Measurements from ENCODE around the gene LDHAL6B. TPM values are rescaled to one million over a fixed set of nuclear protein-coding genes. Genes with fewer than 3 reads are reported as not detected.

LDHAL6B gene
- total and polyA plus RNA-seq, 8 donors: 0.09 to 0.17 (median 0.15) TPM; not detected in 4

DNA sequence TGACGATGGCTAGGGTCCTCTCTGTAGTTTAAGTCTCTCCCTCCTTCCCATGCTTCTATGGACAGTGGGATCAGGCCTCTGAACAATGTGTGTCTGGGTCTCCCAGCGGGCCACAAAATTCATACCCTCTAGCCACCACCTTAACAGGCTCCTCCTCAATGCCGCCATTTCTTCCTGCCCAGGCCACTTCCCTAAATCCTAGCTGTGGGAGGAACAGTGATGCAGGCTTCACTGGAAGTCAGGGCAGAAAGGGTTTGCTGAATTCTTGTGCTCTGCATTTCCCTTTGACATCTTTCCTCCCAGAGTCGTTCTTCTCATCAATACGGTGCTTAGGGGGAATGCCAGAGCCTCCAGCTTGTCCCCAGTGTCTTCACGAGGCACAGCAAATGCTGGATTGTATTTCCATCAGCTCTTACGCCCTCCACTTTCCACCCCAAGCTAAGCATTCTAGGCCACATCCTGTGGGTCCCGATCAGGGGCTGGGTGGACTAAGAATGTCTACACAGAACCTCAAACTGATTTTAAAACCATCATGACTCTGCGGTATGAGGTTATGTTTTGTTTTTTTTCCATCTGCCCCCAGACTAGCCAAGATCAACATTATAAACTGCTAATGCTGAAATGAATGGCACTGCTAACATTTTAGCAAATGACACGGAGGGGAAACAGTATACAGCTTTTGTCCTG is 11.9 kb upstream of the LDHAL6B start:
- no peak overlapping the region for H3K27ac ChIP-seq
- no peak overlapping the region for H3K4me3 ChIP-seq
- no peaks in the 10 kb centered on the region for H3K27me3 ChIP-seq
- intact Hi-C loops (cut with DNase I): no loop called here
- no peaks in the 10 kb centered on the region for H3K9me3 ChIP-seq
- no peaks in the 10 kb centered on the region for H3K4me1 ChIP-seq
- H3K36me3 ChIP-seq: peaks cover 0 to 46% of the 10 kb centered on the region in 2 donors
- no peak for ATAC-seq
- TF ChIP-seq, protein P1, sequence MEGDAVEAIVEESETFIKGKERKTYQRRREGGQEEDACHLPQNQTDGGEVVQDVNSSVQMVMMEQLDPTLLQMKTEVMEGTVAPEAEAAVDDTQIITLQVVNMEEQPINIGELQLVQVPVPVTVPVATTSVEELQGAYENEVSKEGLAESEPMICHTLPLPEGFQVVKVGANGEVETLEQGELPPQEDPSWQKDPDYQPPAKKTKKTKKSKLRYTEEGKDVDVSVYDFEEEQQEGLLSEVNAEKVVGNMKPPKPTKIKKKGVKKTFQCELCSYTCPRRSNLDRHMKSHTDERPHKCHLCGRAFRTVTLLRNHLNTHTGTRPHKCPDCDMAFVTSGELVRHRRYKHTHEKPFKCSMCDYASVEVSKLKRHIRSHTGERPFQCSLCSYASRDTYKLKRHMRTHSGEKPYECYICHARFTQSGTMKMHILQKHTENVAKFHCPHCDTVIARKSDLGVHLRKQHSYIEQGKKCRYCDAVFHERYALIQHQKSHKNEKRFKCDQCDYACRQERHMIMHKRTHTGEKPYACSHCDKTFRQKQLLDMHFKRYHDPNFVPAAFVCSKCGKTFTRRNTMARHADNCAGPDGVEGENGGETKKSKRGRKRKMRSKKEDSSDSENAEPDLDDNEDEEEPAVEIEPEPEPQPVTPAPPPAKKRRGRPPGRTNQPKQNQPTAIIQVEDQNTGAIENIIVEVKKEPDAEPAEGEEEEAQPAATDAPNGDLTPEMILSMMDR (IDR thresholded peaks at IDR 0.05): no peak
- DNase-seq: no peak

DNA sequence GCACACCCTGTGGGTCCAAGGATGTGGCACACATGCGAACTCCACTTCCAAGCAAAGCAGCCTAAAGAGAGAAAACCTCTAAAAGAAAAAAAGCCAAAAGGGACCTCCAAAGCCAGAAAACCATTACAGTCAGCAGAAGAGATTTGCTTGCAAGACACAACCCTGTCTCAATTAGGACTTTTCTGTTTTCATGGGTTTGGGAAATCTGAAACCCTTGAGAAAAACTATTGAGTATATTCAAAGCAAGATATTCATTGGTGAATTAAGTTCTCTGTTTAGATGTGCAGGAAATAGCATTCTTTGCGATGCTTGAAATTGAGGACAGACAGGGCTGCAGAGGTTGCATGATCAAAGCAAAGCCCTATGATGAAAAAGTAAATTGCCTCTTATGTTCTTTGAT is 10.2 kb upstream of the LDHAL6B start:
- Histone ChIP-seq H3K4me3 (no peak overlapping the region), H3K27ac (no peak overlapping the region), H3K4me1 (no peaks in the 10 kb centered on the region), H3K36me3 (peaks cover 0 to 44% of the 10 kb centered on the region in 2 donors), H3K9me3 (no peaks in the 10 kb centered on the region), H3K27me3 (no peaks in the 10 kb centered on the region)
- no peak for ATAC-seq
- no peak for DNase-seq
- intact Hi-C loops (cut with DNase I): no loop called here
- TF ChIP-seq, protein P1 (IDR thresholded peaks at IDR 0.05): no peak

DNA sequence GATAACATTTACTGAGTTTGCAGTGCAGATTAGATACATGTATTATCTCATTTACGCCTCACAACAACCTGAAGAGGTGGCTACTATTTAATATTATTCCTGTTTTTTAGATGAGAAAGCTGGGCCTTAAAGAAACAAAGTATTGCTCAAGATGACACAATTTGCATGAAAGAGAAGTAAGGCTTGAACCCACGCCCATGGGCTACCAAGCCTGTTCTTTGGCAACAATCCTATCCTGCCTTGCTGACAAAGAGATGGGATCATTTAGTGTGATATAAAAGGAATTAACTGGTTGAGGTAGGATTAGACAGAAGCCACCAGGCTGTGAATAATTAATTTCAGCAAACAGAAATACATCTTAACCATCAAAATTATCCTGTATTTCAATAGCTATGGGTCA is 9.2 kb upstream of the LDHAL6B start:
- H3K27me3 ChIP-seq: no peaks in the 10 kb centered on the region
- DNase-seq (no peak), ATAC-seq (no peak)
- H3K9me3 ChIP-seq: no peaks in the 10 kb centered on the region
- intact Hi-C loops (cut with DNase I): no loop called here
- TF ChIP-seq, protein P1 (IDR thresholded peaks at IDR 0.05): no peak
- no peak overlapping the region for H3K27ac ChIP-seq
- H3K36me3 ChIP-seq: peaks cover 0 to 44% of the 10 kb centered on the region in 2 donors
- H3K4me1 ChIP-seq: no peaks in the 10 kb centered on the region
- no peak overlapping the region for H3K4me3 ChIP-seq

DNA sequence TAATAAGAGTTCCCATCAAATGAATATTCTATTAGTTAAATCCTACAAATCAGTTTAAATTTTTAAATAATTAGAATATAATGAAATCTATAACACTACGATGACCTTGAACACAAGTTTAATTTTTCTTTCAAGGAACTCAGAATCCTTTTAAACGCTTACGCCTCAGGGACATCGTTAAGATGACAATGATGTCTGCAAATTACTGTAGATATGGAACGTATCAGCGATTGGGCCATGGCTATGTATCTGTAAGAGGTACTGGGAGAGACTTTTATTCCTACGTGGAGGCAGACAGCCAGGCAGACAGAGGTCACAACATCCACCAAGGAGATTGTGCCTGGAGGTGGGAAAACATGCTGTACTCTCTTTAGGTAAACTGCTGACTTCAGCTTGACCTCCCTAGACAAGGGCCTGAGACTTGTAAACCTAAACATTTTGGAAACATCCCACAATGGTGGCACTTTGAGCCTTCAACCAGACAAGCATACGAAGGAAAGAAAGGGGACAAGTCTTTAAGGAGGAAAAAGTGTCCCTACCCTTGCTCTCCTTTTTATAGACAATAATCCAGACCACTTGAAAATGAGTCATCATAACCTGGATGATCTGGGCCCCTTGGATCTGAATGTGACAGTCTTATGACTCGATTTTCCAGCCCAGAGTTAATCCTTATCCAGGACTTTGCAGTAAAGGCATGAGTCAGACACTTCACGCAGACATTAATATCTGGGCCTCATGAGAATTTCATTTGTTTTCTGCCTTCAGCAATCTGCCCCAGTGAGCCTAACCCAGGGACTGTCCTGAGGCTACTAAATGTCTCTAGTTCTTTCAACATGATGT is 6.8 kb upstream of the LDHAL6B start:
- peak overlapping the region in 1 of 2 donors; percentile 20 for H3K27ac ChIP-seq
- peaks cover 0 to 49% of the 10 kb centered on the region in 2 donors for H3K36me3 ChIP-seq
- TF ChIP-seq, protein P1 (IDR thresholded peaks at IDR 0.05): no peak

DNA sequence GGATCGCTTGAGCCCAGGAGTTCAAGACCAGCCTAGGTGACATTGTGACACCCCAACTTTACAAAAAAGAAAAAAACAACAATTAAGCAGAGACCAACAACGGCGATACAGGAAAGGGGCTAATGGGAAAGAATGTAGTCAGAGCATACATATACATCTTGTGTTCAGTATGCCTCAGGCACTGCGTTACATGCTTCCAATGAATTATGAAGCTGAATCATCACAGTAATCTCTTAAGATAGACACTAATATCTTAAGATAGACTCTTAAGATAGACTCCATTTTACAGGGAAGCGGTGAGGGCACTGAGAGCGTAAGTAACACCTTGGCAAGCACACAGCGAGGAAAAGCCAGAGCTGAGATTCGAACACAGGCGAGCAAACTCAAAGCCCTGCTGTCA is 6.1 kb upstream of the LDHAL6B start:
- Histone ChIP-seq H3K4me1 (no peaks in the 10 kb centered on the region), H3K36me3 (peaks cover 0 to 49% of the 10 kb centered on the region in 2 donors), H3K27me3 (no peaks in the 10 kb centered on the region), H3K9me3 (no peaks in the 10 kb centered on the region), H3K27ac (peak overlapping the region in 1 of 2 donors; percentile 20), H3K4me3 (no peak overlapping the region)
- TF ChIP-seq, protein P1 (IDR thresholded peaks at IDR 0.05): no peak
- ATAC-seq: no peak
- no peak for DNase-seq
- intact Hi-C loops (cut with DNase I): no loop called here

More for the DNA sequence above, 6.8 kb upstream of the LDHAL6B start:
- no peak overlapping the region for H3K4me3 ChIP-seq
- no peaks in the 10 kb centered on the region for H3K27me3 ChIP-seq
- no peaks in the 10 kb centered on the region for H3K4me1 ChIP-seq
- no peaks in the 10 kb centered on the region for H3K9me3 ChIP-seq
- peak; percentile 64 for ATAC-seq
- no peak for DNase-seq
- intact Hi-C loops (cut with DNase I): no loop called here
